Mesendoderm (in vitro differentiated cells): ENCODE results near the gene COL25A1.

Source experiments
- DNase-seq: peaks from one replicate; pipeline ENCODE4 v3.0.0; 2013
- H2AK5ac ChIP-seq: 2 replicates; pipeline ENCODE4 v1.6.1; 2013; ENCODE audit warnings: low read length, inconsistent platforms
- H2BK120ac ChIP-seq: 2 replicates; pipeline ENCODE4 v1.6.1; 2013; ENCODE audit warnings: low read depth, mild to moderate bottlenecking, low read length, moderate library complexity, mixed read lengths
- H2BK15ac ChIP-seq: replicated peaks from 2 replicates; pipeline ENCODE4 v1.6.1; 2013; ENCODE audit warnings: low read depth, mild to moderate bottlenecking, moderate library complexity
- H2BK5ac ChIP-seq: 2 replicates; pipeline ENCODE4 v1.6.1; 2013; ENCODE audit warnings: low read length, inconsistent platforms
- H3K18ac ChIP-seq: 2 replicates; pipeline ENCODE4 v1.6.1; 2013; ENCODE audit warnings: mild to moderate bottlenecking, low read length, mixed read lengths
- H3K23ac ChIP-seq: one replicate; pipeline ENCODE4 v1.6.1; 2013; ENCODE audit warnings: low read length
- H3K27ac ChIP-seq: 2 replicates; pipeline ENCODE4 v1.5.1; 2013; ENCODE audit warnings: low read depth, mild to moderate bottlenecking, inconsistent platforms, low read length, moderate library complexity
- H3K27me3 ChIP-seq: 2 replicates; pipeline ENCODE4 v1.6.1; 2013; ENCODE audit warnings: low read length, control low read depth, mild to moderate bottlenecking, inconsistent platforms; ENCODE audit not compliant: insufficient read depth, poor library complexity
- H3K36me3 ChIP-seq: 2 replicates; pipeline ENCODE4 v1.6.1; 2013; ENCODE audit warnings: low read length, inconsistent platforms; ENCODE audit not compliant: control insufficient read depth, insufficient read depth
- H3K4ac ChIP-seq: one replicate; pipeline ENCODE4 v1.6.1; 2013; ENCODE audit warnings: low read depth, mild to moderate bottlenecking, low read length, moderate library complexity
- H3K4me1 ChIP-seq: 2 replicates; pipeline ENCODE4 v1.6.1; 2013; ENCODE audit warnings: low read depth, low read length, inconsistent platforms; ENCODE audit not compliant: control insufficient read depth
- H3K4me2 ChIP-seq: 2 replicates; pipeline ENCODE4 v1.6.1; 2013; ENCODE audit warnings: low read length
- H3K4me3 ChIP-seq: 2 replicates; pipeline ENCODE4 v1.5.1; 2013; ENCODE audit warnings: mild to moderate bottlenecking, low read length
- H3K56ac ChIP-seq: one replicate; pipeline ENCODE4 v1.6.1; 2013; ENCODE audit warnings: low read length
- H3K79me1 ChIP-seq: 2 replicates; pipeline ENCODE4 v1.6.1; 2013; ENCODE audit warnings: low read length, inconsistent platforms
- H3K79me2 ChIP-seq: 2 replicates; pipeline ENCODE4 v1.6.1; 2013; ENCODE audit warnings: mild to moderate bottlenecking, low read length; ENCODE audit not compliant: control insufficient read depth, insufficient read depth
- H3K9ac ChIP-seq: 2 replicates; pipeline ENCODE4 v1.6.1; 2013; ENCODE audit warnings: low read length, inconsistent platforms
- H4K5ac ChIP-seq: one replicate; pipeline ENCODE4 v1.6.1; 2013; ENCODE audit warnings: low read length
- H4K8ac ChIP-seq: one replicate; pipeline ENCODE4 v1.6.1; 2013; ENCODE audit warnings: low read depth, mild to moderate bottlenecking, control low read depth, low read length, moderate library complexity
- WGBS: extraction: QIAGEN DNeasy Blood & Tissue Kit; methylation state at CpG from one replicate; pipeline ENCODE4 v1.1.7; 2013; ENCODE audit warnings: low lambda C conversion rate, missing lambda C conversion rate; ENCODE audit not compliant: insufficient coverage; ENCODE audit errors: extremely low coverage; 5-methylcytosine and 5-hydroxymethylcytosine counted together

The COL25A1 gene

GRCh38 chr4:108793415-108793814, 509.0 kb downstream of the COL25A1 start:
- no peak overlapping the region for H2BK120ac ChIP-seq
- no peaks in the 10 kb centered on the region for H3K79me2 ChIP-seq
- H3K18ac ChIP-seq, result no peak overlapping the region
- no peak overlapping the region for H3K27ac ChIP-seq
- H4K8ac ChIP-seq, result no peak overlapping the region
- H3K36me3 ChIP-seq, result no peaks in the 10 kb centered on the region
- H3K4ac ChIP-seq, result no peak overlapping the region
- H4K5ac ChIP-seq, result no peak overlapping the region
- no peak overlapping the region for H3K23ac ChIP-seq
- H2AK5ac ChIP-seq, result no peak overlapping the region
- H3K4me1 ChIP-seq, result no peaks in the 10 kb centered on the region
- H3K4me3 ChIP-seq, result no peak overlapping the region
- no peak for DNase-seq
- H3K9ac ChIP-seq, result no peak overlapping the region
- no CpG with 5 or more reads among the region's 1 CpG for WGBS
- no peaks in the 10 kb centered on the region for H3K27me3 ChIP-seq
- H3K4me2 ChIP-seq, result no peak overlapping the region
- no peak overlapping the region for H3K56ac ChIP-seq
- no peak overlapping the region for H2BK15ac ChIP-seq
- no peak overlapping the region for H2BK5ac ChIP-seq
- no peaks in the 10 kb centered on the region for H3K79me1 ChIP-seq

GRCh38 chr4:108788731-108789130, 513.7 kb downstream of the COL25A1 start:
- no peak overlapping the region for H3K27ac ChIP-seq
- H3K79me2 ChIP-seq, result no peaks in the 10 kb centered on the region
- H4K8ac ChIP-seq, result no peak overlapping the region
- DNase-seq, result no peak
- no peak overlapping the region for H3K23ac ChIP-seq
- no peak overlapping the region for H2BK120ac ChIP-seq
- H3K27me3 ChIP-seq, result no peaks in the 10 kb centered on the region
- no peak overlapping the region for H2BK15ac ChIP-seq
- no peak overlapping the region for H2BK5ac ChIP-seq
- no peak overlapping the region for H2AK5ac ChIP-seq
- H3K36me3 ChIP-seq, result no peaks in the 10 kb centered on the region
- no peak overlapping the region for H4K5ac ChIP-seq
- H3K4me2 ChIP-seq, result no peak overlapping the region
- no peak overlapping the region for H3K18ac ChIP-seq
- H3K4me3 ChIP-seq, result no peak overlapping the region
- H3K79me1 ChIP-seq, result no peaks in the 10 kb centered on the region
- no peak overlapping the region for H3K4ac ChIP-seq
- WGBS, result no CpG with 5 or more reads among the region's 9 CpGs
- H3K4me1 ChIP-seq, result no peaks in the 10 kb centered on the region
- H3K56ac ChIP-seq, result no peak overlapping the region
- no peak overlapping the region for H3K9ac ChIP-seq

GRCh38 chr4:108787724-108788123, 514.7 kb downstream of the COL25A1 start:
- no peak overlapping the region for H3K4me3 ChIP-seq
- no peak overlapping the region for H4K8ac ChIP-seq
- H3K56ac ChIP-seq, result no peak overlapping the region
- H2BK120ac ChIP-seq, result no peak overlapping the region
- DNase-seq, result no peak
- no peak overlapping the region for H3K27ac ChIP-seq
- no CpG with 5 or more reads among the region's 16 CpGs for WGBS
- H3K27me3 ChIP-seq, result no peaks in the 10 kb centered on the region
- no peak overlapping the region for H3K18ac ChIP-seq
- no peak overlapping the region for H2AK5ac ChIP-seq
- H4K5ac ChIP-seq, result no peak overlapping the region
- no peaks in the 10 kb centered on the region for H3K79me1 ChIP-seq
- H2BK15ac ChIP-seq, result no peak overlapping the region
- no peaks in the 10 kb centered on the region for H3K4me1 ChIP-seq
- no peak overlapping the region for H3K9ac ChIP-seq
- no peak overlapping the region for H3K23ac ChIP-seq
- no peaks in the 10 kb centered on the region for H3K36me3 ChIP-seq
- no peaks in the 10 kb centered on the region for H3K79me2 ChIP-seq
- no peak overlapping the region for H3K4me2 ChIP-seq
- H2BK5ac ChIP-seq, result no peak overlapping the region
- no peak overlapping the region for H3K4ac ChIP-seq

GRCh38 chr4:108787106-108787505, 515.4 kb downstream of the COL25A1 start:
- Histone ChIP-seq H2AK5ac (no peak overlapping the region), H3K4me1 (no peaks in the 10 kb centered on the region), H3K18ac (no peak overlapping the region), H3K79me2 (no peaks in the 10 kb centered on the region), H3K23ac (no peak overlapping the region), H2BK5ac (no peak overlapping the region), H3K4me3 (no peak overlapping the region), H3K4me2 (no peak overlapping the region), H2BK15ac (no peak overlapping the region), H4K8ac (no peak overlapping the region), H3K56ac (no peak overlapping the region), H3K27ac (no peak overlapping the region), H3K36me3 (no peaks in the 10 kb centered on the region), H2BK120ac (no peak overlapping the region), H3K79me1 (no peaks in the 10 kb centered on the region), H3K27me3 (no peaks in the 10 kb centered on the region), H4K5ac (no peak overlapping the region), H3K9ac (no peak overlapping the region), H3K4ac (no peak overlapping the region)
- DNase-seq, result no peak
- WGBS, result no CpG with 5 or more reads among the region's 14 CpGs

- no peak overlapping the region for H3K9ac ChIP-seq
- H3K4ac ChIP-seq, result no peak overlapping the region
- no peaks in the 10 kb centered on the region for H3K4me1 ChIP-seq
- no peaks in the 10 kb centered on the region for H3K36me3 ChIP-seq
- no peak overlapping the region for H3K18ac ChIP-seq
- H3K23ac ChIP-seq, result no peak overlapping the region
- no peaks in the 10 kb centered on the region for H3K27me3 ChIP-seq
- no peaks in the 10 kb centered on the region for H3K79me2 ChIP-seq
- H2AK5ac ChIP-seq, result no peak overlapping the region
- WGBS, result no CpG with 5 or more reads among the region's 8 CpGs
- H3K56ac ChIP-seq, result no peak overlapping the region
- H4K8ac ChIP-seq, result no peak overlapping the region
- no peak overlapping the region for H3K4me3 ChIP-seq
- H3K4me2 ChIP-seq, result no peak overlapping the region
- H2BK5ac ChIP-seq, result no peak overlapping the region
- no peak overlapping the region for H4K5ac ChIP-seq
- H2BK120ac ChIP-seq, result no peak overlapping the region
- no peak overlapping the region for H3K27ac ChIP-seq
- DNase-seq, result no peak
- no peak overlapping the region for H2BK15ac ChIP-seq
- H3K79me1 ChIP-seq, result no peaks in the 10 kb centered on the region
These were observed 516.1 kb downstream of the COL25A1 start for GRCh38 chr4:108786351-108786750.

GRCh38 chr4:108783665-108784463, 518.6 kb downstream of the COL25A1 start:
- Histone ChIP-seq H3K36me3 (no peaks in the 10 kb centered on the region), H3K4ac (no peak overlapping the region), H3K79me2 (no peaks in the 10 kb centered on the region), H2AK5ac (no peak overlapping the region), H3K56ac (no peak overlapping the region), H3K27ac (no peak overlapping the region), H3K79me1 (no peaks in the 10 kb centered on the region), H3K27me3 (no peaks in the 10 kb centered on the region), H3K4me3 (no peak overlapping the region), H3K23ac (no peak overlapping the region), H4K5ac (no peak overlapping the region), H2BK5ac (no peak overlapping the region), H3K4me2 (no peak overlapping the region), H3K9ac (no peak overlapping the region), H3K18ac (no peak overlapping the region), H3K4me1 (no peaks in the 10 kb centered on the region), H2BK120ac (no peak overlapping the region), H2BK15ac (no peak overlapping the region), H4K8ac (no peak overlapping the region)
- no peak for DNase-seq
- no CpG with 5 or more reads among the region's 3 CpGs for WGBS
